ENCODE data around the gene CENPS.

CENPS gene

DNA sequence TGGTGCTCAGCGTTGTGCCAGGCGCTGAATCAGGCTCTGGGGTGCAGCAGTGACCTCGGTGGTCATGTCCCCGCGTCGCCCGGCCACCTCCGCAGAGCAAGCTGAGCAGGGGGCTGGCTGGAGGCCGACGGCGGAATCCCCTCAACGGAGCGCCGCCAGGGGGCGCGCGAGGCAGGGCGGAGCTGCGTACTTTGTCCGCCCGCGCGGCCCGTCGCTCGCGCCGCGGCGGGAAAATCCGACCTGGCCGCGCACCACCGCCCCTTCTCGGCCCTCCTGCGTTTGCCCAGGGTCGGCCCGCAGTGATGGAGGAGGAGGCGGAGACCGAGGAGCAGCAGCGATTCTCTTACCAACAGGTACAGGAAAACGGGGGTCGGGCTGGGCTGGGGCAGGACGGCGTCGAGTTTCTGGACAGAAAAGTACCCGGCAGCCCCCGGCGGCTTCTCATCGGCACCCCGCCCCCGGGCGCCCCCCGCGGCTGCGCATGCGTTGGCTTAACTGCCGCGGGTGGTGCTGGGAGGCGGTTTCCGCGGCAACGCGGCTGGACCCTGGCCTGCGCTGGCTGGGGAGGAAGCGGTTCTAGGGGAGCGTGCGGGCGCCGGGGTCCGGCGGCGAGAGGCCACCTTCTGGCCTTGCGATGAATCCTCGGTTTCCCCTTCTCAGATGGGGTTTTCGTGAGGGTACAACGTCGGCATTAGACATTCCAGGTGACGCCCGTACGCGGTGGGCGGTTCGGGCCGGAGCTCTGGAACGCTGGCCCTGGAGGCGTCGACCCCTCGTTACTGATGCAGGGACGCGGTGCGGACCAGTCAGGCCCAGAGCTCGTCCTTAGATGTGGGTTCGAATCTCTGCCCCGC lies at the start of gene CENPS:
Gene CENPS, plus strand, starts transcription at position 218 of the 854 bp plus-strand sequence. Its CDS starts 85 bp downstream, at position 303.
- Histone ChIP-seq H2AFZ (ENCODE audit: low read depth, low read length) (peak within 1 kb of the TSS; percentile 83), H3K36me3 (ENCODE audit: insufficient read depth, low read length) (peaks cover 6% of the 10 kb centered on the region), H3K4me3 (ENCODE audit: low read length) (peak within 1 kb of the TSS; percentile 93), H3K27me3 (ENCODE audit: insufficient read depth, low read length) (no peaks in the 10 kb centered on the region), H3K9me3 (ENCODE audit: low read length) (no peaks in the 10 kb centered on the region), H3K4me1 (ENCODE audit: insufficient read depth, low read length) (peaks cover 11% of the 10 kb centered on the region)

DNA sequence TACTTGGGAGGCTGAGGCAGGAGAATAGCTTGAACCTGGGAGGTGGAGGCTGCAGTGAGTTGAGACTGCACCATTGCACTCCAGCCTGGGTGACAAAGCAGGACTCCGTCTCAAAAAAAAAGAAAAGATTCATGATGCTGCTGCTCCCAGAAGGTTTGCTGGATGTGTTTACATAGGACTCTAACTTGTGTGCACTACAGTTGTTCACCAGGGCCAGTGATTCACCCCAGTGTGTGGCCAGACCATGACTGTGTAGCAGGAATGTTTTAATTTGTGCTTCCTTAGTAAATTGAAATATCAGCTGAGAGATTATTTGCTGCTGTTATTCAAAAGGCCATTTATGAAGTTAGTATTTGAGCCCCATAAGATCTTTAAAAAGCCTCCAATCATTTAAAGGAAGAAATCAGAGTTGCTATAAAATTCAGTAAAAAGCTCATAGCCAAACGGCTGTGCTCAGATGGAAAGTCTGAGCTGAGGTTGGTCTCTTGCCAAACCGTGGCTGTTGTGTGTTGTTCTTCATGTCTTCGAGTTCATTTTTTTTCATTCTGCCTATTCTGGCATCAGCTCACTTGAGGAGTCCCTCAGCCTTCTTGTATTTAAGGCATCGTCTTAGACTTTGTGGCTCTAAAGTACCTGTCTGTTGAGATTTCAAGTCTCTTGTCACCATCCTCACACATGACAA lies 49.5 kb upstream of the CENPS start:
- peaks cover 76% of the 10 kb centered on the region for H3K36me3 ChIP-seq (ENCODE audit: insufficient read depth, low read length)
- H3K27me3 ChIP-seq (ENCODE audit: insufficient read depth, low read length), result no peaks in the 10 kb centered on the region

DNA sequence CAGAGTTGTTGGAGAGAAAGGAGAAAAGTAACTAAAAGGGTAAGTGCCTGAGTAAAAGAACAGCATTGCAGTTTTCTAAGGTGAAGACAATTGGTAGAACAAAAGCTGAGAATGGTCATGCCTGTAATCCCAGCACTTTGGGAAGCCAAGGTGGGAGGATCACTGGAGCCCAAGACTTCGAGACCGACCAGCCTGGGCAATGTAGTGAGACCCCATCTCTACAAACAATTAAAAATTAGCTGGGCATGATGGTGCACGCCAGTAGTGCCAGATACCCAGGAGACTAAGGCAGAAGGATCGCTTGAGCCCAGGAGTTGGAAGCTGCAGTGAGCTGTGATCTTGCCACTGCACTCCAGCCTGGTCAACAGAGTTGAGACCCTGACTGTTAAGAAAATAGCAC lies 46.6 kb upstream of the CENPS start:
- Histone ChIP-seq H3K36me3 (ENCODE audit: insufficient read depth, low read length) (peaks cover 57% of the 10 kb centered on the region), H3K9me3 (ENCODE audit: low read length) (no peaks in the 10 kb centered on the region), H3K4me1 (ENCODE audit: insufficient read depth, low read length) (peaks cover 10% of the 10 kb centered on the region), H3K4me3 (ENCODE audit: low read length) (no peak overlapping the region), H2AFZ (ENCODE audit: low read depth, low read length) (no peak overlapping the region), H3K27me3 (ENCODE audit: insufficient read depth, low read length) (no peaks in the 10 kb centered on the region)

More for the DNA sequence above, 49.5 kb upstream of the CENPS start:
- Histone ChIP-seq H2AFZ (ENCODE audit: low read depth, low read length) (no peak overlapping the region), H3K4me1 (ENCODE audit: insufficient read depth, low read length) (no peaks in the 10 kb centered on the region), H3K4me3 (ENCODE audit: low read length) (no peak overlapping the region), H3K9me3 (ENCODE audit: low read length) (no peaks in the 10 kb centered on the region)

DNA sequence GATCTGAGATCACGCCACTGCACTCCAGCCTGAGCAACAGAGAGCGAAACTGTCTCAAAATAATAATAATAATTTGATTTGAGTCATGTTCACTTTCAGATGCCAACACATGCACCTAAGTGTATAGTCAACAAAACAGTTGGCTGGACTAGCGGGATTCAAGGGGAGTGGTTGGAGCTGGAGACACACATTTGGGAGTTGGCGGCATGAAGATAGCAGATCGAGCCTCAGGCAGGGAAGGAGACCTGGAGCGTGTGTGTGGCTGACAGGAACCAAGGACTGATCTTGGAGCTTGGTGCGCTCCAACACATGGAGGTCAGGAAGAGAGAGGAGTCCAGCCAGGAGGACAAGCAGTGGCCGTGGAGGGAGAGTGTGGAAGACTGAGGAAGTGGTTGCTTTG lies 46.0 kb upstream of the CENPS start:
- H2AFZ ChIP-seq (ENCODE audit: low read depth, low read length), result no peak overlapping the region
- no peaks in the 10 kb centered on the region for H3K9me3 ChIP-seq (ENCODE audit: low read length)
- H3K4me3 ChIP-seq (ENCODE audit: low read length), result no peak overlapping the region
- H3K36me3 ChIP-seq (ENCODE audit: insufficient read depth, low read length), result peaks cover 54% of the 10 kb centered on the region
- peaks cover 10% of the 10 kb centered on the region for H3K4me1 ChIP-seq (ENCODE audit: insufficient read depth, low read length)
- H3K27me3 ChIP-seq (ENCODE audit: insufficient read depth, low read length), result no peaks in the 10 kb centered on the region

DNA sequence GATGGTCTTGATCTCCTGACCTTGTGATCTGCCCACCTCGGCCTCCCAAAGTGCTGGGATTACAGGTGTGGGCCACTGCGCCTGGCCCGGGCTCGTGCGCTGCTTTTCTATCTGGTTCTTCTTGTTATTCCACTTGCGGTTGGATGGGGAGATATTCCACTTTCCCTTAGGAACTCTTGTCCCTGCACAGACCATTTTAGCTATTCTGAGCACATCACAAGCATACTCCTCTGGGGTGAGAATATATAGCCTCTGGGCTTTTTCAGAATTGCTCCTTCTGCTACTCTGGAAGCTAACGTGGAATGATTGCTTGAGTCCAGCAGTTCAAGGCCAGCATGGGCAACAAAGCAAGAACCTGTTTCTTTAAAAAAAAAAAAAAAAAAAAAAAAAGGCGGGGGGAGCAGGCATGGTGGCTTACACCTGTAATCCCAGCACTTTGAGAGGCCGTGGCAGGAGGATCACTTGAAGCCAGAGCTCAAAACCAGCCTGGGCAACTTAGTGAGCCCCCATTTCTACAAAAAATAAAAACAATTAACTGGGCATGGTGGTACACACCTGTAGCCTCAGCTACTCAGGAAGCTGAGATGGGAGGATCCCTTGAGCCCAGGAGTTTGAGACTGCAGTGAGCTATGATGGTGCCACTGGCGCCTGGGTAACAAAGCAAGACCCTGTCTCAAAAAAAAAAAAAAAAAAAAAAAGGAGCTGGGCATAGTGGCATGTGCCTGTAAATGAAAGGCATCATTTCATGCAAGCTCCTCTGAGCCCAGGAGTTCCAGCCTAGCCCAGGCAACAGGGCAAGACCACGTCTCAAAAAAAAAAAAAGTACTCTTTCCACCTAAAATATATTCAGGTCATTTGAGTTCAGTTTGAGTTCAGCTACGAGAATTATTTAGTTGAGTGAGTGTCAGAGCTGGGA lies 43.2 kb upstream of the CENPS start:
- no peak overlapping the region for H2AFZ ChIP-seq (ENCODE audit: low read depth, low read length)
- no peaks in the 10 kb centered on the region for H3K9me3 ChIP-seq (ENCODE audit: low read length)
- no peaks in the 10 kb centered on the region for H3K27me3 ChIP-seq (ENCODE audit: insufficient read depth, low read length)
- no peak overlapping the region for H3K4me3 ChIP-seq (ENCODE audit: low read length)
- H3K36me3 ChIP-seq (ENCODE audit: insufficient read depth, low read length), result peaks cover 38% of the 10 kb centered on the region
- peaks cover 10% of the 10 kb centered on the region for H3K4me1 ChIP-seq (ENCODE audit: insufficient read depth, low read length)

DNA sequence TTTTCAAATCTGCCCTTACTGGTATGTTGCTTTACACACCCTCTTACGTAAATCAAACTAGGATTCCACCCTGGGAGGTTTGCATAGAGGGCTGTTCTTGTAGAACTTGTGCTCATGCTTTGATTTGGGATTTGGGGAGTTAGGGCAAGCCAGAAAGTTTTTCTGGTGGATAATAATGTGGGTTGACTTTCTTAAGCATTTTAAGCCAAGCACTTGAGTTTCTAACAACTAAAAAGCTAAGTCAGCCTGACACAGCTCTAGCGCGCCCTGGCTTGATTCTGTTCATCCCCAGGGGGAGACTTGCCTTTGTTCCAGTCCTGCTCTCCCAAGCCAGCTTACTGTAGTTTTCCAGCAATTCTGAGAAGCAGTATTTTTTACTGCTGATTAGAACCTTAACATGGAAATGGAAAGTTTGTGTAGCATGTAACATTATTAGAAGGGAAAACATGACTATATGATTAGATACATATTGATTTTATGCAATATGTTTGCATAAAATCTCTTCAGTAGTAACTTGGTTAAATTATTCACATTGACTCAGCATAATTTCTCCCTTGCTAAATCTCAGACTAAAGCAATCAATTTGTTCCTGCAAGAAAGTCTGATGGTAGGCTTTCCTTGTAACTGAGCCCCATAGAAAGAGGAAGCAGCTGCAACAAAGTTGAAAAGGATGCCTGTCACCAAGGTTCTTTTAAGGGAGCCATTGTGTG lies 42.4 kb upstream of the CENPS start:
- H3K4me1 ChIP-seq (ENCODE audit: insufficient read depth, low read length), result peaks cover 10% of the 10 kb centered on the region
- no peak overlapping the region for H2AFZ ChIP-seq (ENCODE audit: low read depth, low read length)
- no peak overlapping the region for H3K4me3 ChIP-seq (ENCODE audit: low read length)
- H3K9me3 ChIP-seq (ENCODE audit: low read length), result no peaks in the 10 kb centered on the region
- peaks cover 41% of the 10 kb centered on the region for H3K36me3 ChIP-seq (ENCODE audit: insufficient read depth, low read length)
- no peaks in the 10 kb centered on the region for H3K27me3 ChIP-seq (ENCODE audit: insufficient read depth, low read length)

DNA sequence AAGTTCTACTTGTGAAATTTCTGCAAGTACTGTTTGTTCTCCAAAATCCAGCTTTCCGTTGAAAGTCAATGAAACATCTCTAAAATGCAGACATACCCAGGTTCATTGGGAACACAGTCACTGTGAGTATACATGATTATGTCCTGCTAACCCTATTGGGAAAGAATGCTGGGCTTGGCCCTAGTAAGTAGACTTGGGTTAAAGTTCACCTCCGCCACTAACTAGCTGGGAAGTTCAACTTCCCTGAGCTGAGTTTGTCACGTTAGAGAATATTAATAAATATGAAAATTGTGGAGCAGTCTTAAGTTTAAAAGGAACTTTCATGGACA lies 41.9 kb upstream of the CENPS start:
- no peak overlapping the region for H3K4me3 ChIP-seq (ENCODE audit: low read length)
- no peaks in the 10 kb centered on the region for H3K27me3 ChIP-seq (ENCODE audit: insufficient read depth, low read length)
- H3K9me3 ChIP-seq (ENCODE audit: low read length), result no peaks in the 10 kb centered on the region
- H3K4me1 ChIP-seq (ENCODE audit: insufficient read depth, low read length), result peaks cover 10% of the 10 kb centered on the region
- peaks cover 36% of the 10 kb centered on the region for H3K36me3 ChIP-seq (ENCODE audit: insufficient read depth, low read length)
- H2AFZ ChIP-seq (ENCODE audit: low read depth, low read length), result no peak overlapping the region

DNA sequence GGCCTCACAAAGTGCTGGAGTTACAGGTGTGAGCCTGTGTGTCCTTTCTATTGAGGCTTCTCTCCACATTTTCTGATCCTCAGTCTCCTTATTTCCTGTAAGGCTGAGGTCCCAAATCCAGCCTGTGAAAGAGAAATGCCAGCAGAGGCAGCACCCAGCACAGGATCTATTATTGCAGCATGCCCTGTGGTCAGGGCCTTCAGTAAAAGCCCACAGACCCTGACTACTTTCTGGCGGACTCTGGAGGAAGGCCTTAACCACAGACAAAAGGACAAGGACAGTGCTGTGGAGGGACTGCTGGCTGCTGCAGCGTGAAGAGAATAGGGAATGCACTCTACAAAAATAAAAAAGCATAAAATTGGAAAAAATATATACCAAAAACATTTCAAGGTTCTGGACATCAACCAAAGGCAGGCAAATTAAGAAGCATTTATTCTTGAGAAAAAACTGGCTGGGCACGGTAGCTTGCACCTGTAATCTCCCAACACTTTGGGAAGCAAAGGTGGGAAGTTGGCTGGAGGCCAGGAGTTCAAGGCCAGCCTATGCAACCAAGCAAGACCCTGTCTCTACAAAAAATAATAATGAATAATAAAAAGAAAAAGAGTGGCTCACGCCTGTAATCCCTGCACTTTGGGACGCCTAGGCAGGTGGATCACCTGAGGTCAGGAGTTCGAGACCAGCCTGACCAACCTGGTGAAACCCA lies 40.8 kb upstream of the CENPS start:
- Histone ChIP-seq H3K4me1 (ENCODE audit: insufficient read depth, low read length) (peaks cover 10% of the 10 kb centered on the region), H3K36me3 (ENCODE audit: insufficient read depth, low read length) (peaks cover 27% of the 10 kb centered on the region)

DNA sequence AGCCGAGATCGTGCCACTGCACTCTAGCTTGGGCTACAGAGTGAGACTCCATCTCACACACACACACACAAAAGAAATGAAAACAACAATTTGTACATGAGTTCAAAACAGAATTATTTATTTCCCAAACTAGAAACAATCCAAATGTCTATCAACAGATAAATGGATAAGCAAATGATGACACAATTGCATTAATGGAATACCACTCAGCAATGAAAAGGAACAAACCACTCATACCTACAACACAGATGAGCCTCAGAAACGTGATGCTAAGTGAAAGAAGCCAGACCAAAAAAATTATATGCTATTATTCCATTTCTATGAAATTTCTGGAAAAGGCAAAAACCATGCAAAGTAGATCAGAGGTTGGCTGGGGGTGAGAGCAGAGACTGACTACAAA lies 33.4 kb upstream of the CENPS start:
- Histone ChIP-seq H3K36me3 (ENCODE audit: insufficient read depth, low read length) (peaks cover 19% of the 10 kb centered on the region), H3K4me1 (ENCODE audit: insufficient read depth, low read length) (peaks cover 11% of the 10 kb centered on the region), H3K27me3 (ENCODE audit: insufficient read depth, low read length) (no peaks in the 10 kb centered on the region), H3K4me3 (ENCODE audit: low read length) (no peak overlapping the region), H3K9me3 (ENCODE audit: low read length) (no peaks in the 10 kb centered on the region), H2AFZ (ENCODE audit: low read depth, low read length) (no peak overlapping the region)

More for the DNA sequence above, 40.8 kb upstream of the CENPS start:
- Histone ChIP-seq H3K27me3 (ENCODE audit: insufficient read depth, low read length) (no peaks in the 10 kb centered on the region), H2AFZ (ENCODE audit: low read depth, low read length) (no peak overlapping the region), H3K9me3 (ENCODE audit: low read length) (no peaks in the 10 kb centered on the region), H3K4me3 (ENCODE audit: low read length) (no peak overlapping the region)

DNA sequence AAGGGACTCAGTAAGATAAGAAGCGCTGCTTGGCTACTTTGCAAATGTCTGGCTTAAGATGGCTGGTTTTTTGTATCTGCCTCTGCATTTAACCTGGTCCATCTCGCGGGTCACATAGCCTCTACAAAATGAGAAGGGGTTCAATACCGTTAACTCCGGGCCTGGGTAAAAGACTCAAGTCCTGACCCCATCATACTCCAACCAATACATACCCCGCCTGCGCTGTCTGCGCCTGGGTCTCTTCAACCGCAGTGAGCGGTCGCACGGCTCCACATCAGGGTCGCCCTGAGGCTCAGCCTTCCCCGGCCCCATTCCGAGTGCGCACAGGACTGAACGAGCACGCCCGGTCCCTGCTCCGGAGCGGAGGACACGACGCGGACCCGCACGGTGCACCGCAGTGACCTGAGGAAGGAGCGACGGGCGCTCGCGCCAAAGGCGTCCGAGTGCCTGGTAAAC lies 31.9 kb upstream of the CENPS start:
- Histone ChIP-seq H3K4me1 (ENCODE audit: insufficient read depth, low read length) (peaks cover 11% of the 10 kb centered on the region), H3K27me3 (ENCODE audit: insufficient read depth, low read length) (no peaks in the 10 kb centered on the region), H2AFZ (ENCODE audit: low read depth, low read length) (no peak overlapping the region), H3K9me3 (ENCODE audit: low read length) (no peaks in the 10 kb centered on the region), H3K4me3 (ENCODE audit: low read length) (peak overlapping the region; percentile 55), H3K36me3 (ENCODE audit: insufficient read depth, low read length) (peaks cover 25% of the 10 kb centered on the region)

DNA sequence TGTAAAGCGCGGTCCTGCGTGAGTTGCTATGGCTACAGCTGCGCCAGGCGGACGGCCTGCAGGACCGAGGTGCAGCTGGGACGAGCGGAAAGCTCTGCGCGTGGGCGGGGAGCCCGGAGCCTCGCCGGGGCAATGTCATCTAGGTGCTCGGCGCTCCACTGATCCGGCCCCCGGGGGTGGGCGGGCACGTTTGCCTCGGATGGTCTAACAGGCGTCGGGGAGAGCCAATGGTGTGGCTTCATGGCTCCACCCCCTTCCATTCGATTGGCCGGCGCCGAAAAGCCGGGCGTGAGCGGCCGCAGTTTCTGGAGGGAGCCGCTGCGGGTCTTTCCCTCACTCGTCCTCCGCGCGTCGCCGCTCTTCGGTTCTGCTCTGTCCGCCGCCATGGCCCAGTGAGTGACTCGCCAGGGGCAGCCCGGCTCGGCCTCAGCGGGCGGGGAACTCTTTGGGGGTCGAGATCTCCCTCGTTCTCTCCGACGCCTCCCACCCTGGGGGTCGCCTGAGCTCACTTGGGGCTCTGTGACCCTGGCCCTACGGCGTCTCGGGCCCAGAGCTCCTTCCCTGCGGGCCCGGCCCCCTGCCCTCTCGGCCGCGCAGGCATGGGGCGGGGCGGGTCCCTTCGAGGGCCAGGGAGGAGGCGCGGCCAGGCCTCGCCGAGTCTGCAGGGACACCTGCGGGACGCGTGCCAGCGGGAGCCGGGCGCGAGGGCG lies 31.3 kb upstream of the CENPS start, which contains the start of gene PGD:
Gene PGD, plus strand, starts transcription at position 331 of the 710 bp plus-strand sequence. Its CDS starts 54 bp downstream, at position 385.
- peak within 1 kb of the TSS; percentile 55 for H3K4me3 ChIP-seq (ENCODE audit: low read length)
- no peaks in the 10 kb centered on the region for H3K9me3 ChIP-seq (ENCODE audit: low read length)
- no peak within 1 kb of the TSS for H2AFZ ChIP-seq (ENCODE audit: low read depth, low read length)
- no peaks in the 10 kb centered on the region for H3K27me3 ChIP-seq (ENCODE audit: insufficient read depth, low read length)
- H3K36me3 ChIP-seq (ENCODE audit: insufficient read depth, low read length), result peaks cover 30% of the 10 kb centered on the region
- H3K4me1 ChIP-seq (ENCODE audit: insufficient read depth, low read length), result peaks cover 11% of the 10 kb centered on the region

Data from neuron (in vitro differentiated cells).